Activated T-helper 17 cell treated with anti-CD3 and anti-CD28 coated beads, Interleukin-2, amount 50 U/mL, for 72 hours (primary cell): ENCODE measurements around the gene WWOX. TPM values are rescaled to one million over a fixed set of nuclear protein-coding genes. Genes with fewer than 3 reads are reported as not detected.

Source experiments
- ATAC-seq: fragments of 150-1000 bp; cut with Tn5 transposase; replicated peaks from 2 replicates; pipeline ENCODE4 v1.10.0; 2021; ENCODE audit warnings: mild to moderate bottlenecking, moderate library complexity
- H3K27ac Mint-ChIP-seq: one replicate; pipeline ENCODE4 v1.8.0; 2022; ENCODE audit warnings: mixed read lengths
- H3K27me3 Mint-ChIP-seq: one replicate; pipeline ENCODE4 v1.8.0; 2022; ENCODE audit warnings: mixed read lengths
- H3K36me3 Mint-ChIP-seq: one replicate; pipeline ENCODE4 v1.8.0; 2022; ENCODE audit warnings: low read depth, mild to moderate bottlenecking, mixed read lengths
- H3K4me1 Mint-ChIP-seq: one replicate; pipeline ENCODE4 v1.8.0; 2022; ENCODE audit warnings: mixed read lengths
- H3K4me3 Mint-ChIP-seq: one replicate; pipeline ENCODE4 v1.8.0; 2022; ENCODE audit warnings: mild to moderate bottlenecking, mixed read lengths
- H3K9me3 Mint-ChIP-seq: one replicate; pipeline ENCODE4 v1.8.0; 2022; ENCODE audit warnings: mixed read lengths
- total RNA-seq, 2 donors: library from RNA; stranded (reverse); gene quantifications; one replicate each; pipeline ENCODE4 v1.2.3, GENCODE V29; 2022

WWOX gene
- total RNA-seq, 2 donors from 2014 or later: 9.4 to 16.5 TPM

GRCh38 chr16:78648517-78648916 is 549.1 kb downstream of the WWOX start:
- Mint-ChIP-seq H3K9me3 (no peaks in the 10 kb centered on the region), H3K27me3 (no peaks in the 10 kb centered on the region), H3K27ac (no peak overlapping the region), H3K4me1 (no peaks in the 10 kb centered on the region), H3K36me3 (no peaks in the 10 kb centered on the region), H3K4me3 (no peak overlapping the region)
- ATAC-seq: no peak

GRCh38 chr16:78650339-78651074 is 551.1 kb downstream of the WWOX start:
- H3K27ac Mint-ChIP-seq: no peak overlapping the region
- H3K4me3 Mint-ChIP-seq: no peak overlapping the region
- H3K36me3 Mint-ChIP-seq: no peaks in the 10 kb centered on the region

GRCh38 chr16:78654929-78655328 is 555.5 kb downstream of the WWOX start:
- no peaks in the 10 kb centered on the region for H3K9me3 Mint-ChIP-seq
- no peak overlapping the region for H3K4me3 Mint-ChIP-seq
- no peaks in the 10 kb centered on the region for H3K27me3 Mint-ChIP-seq
- no peak for ATAC-seq
- no peaks in the 10 kb centered on the region for H3K4me1 Mint-ChIP-seq
- no peak overlapping the region for H3K27ac Mint-ChIP-seq
- H3K36me3 Mint-ChIP-seq: no peaks in the 10 kb centered on the region

More at GRCh38 chr16:78650339-78651074, 551.1 kb downstream of the WWOX start:
- H3K27me3 Mint-ChIP-seq: no peaks in the 10 kb centered on the region
- no peaks in the 10 kb centered on the region for H3K9me3 Mint-ChIP-seq
- H3K4me1 Mint-ChIP-seq: no peaks in the 10 kb centered on the region
- no peak for ATAC-seq

GRCh38 chr16:78655331-78656113 is 556.1 kb downstream of the WWOX start:
- no peak overlapping the region for H3K27ac Mint-ChIP-seq
- no peaks in the 10 kb centered on the region for H3K9me3 Mint-ChIP-seq
- no peak for ATAC-seq
- no peaks in the 10 kb centered on the region for H3K4me1 Mint-ChIP-seq
- no peaks in the 10 kb centered on the region for H3K36me3 Mint-ChIP-seq
- no peak overlapping the region for H3K4me3 Mint-ChIP-seq
- H3K27me3 Mint-ChIP-seq: no peaks in the 10 kb centered on the region

- no peak for ATAC-seq
- Mint-ChIP-seq H3K4me1 (no peaks in the 10 kb centered on the region), H3K27me3 (no peaks in the 10 kb centered on the region), H3K9me3 (no peaks in the 10 kb centered on the region), H3K36me3 (no peaks in the 10 kb centered on the region), H3K4me3 (no peak overlapping the region), H3K27ac (no peak overlapping the region)
Observed at GRCh38 chr16:78656887-78657286, 557.4 kb downstream of the WWOX start.

GRCh38 chr16:78659216-78659615 is 559.8 kb downstream of the WWOX start:
- H3K27me3 Mint-ChIP-seq: no peaks in the 10 kb centered on the region

GRCh38 chr16:78659668-78660217 is 560.3 kb downstream of the WWOX start:
- Mint-ChIP-seq H3K4me1 (no peaks in the 10 kb centered on the region), H3K4me3 (no peak overlapping the region), H3K27me3 (no peaks in the 10 kb centered on the region), H3K9me3 (no peaks in the 10 kb centered on the region), H3K36me3 (no peaks in the 10 kb centered on the region), H3K27ac (no peak overlapping the region)
- no peak for ATAC-seq

More at GRCh38 chr16:78659216-78659615, 559.8 kb downstream of the WWOX start:
- H3K36me3 Mint-ChIP-seq: no peaks in the 10 kb centered on the region
- H3K27ac Mint-ChIP-seq: no peak overlapping the region
- H3K9me3 Mint-ChIP-seq: no peaks in the 10 kb centered on the region
- H3K4me3 Mint-ChIP-seq: no peak overlapping the region
- ATAC-seq: no peak
- no peaks in the 10 kb centered on the region for H3K4me1 Mint-ChIP-seq

GRCh38 chr16:78660795-78661194 is 561.3 kb downstream of the WWOX start:
- no peak for ATAC-seq
- no peak overlapping the region for H3K4me3 Mint-ChIP-seq
- no peak overlapping the region for H3K27ac Mint-ChIP-seq
- no peaks in the 10 kb centered on the region for H3K9me3 Mint-ChIP-seq
- no peaks in the 10 kb centered on the region for H3K36me3 Mint-ChIP-seq
- no peaks in the 10 kb centered on the region for H3K4me1 Mint-ChIP-seq
- H3K27me3 Mint-ChIP-seq: no peaks in the 10 kb centered on the region

- no peaks in the 10 kb centered on the region for H3K36me3 Mint-ChIP-seq
- no peak for ATAC-seq
- no peaks in the 10 kb centered on the region for H3K27me3 Mint-ChIP-seq
- no peak overlapping the region for H3K27ac Mint-ChIP-seq
- H3K4me3 Mint-ChIP-seq: no peak overlapping the region
- no peaks in the 10 kb centered on the region for H3K9me3 Mint-ChIP-seq
- H3K4me1 Mint-ChIP-seq: no peaks in the 10 kb centered on the region
Observed at GRCh38 chr16:78663690-78664089, 564.2 kb downstream of the WWOX start.

GRCh38 chr16:78664811-78665772 is 565.6 kb downstream of the WWOX start:
- no peak for ATAC-seq
- Mint-ChIP-seq H3K27me3 (no peaks in the 10 kb centered on the region), H3K36me3 (no peaks in the 10 kb centered on the region), H3K9me3 (no peaks in the 10 kb centered on the region), H3K4me3 (no peak overlapping the region), H3K27ac (no peak overlapping the region), H3K4me1 (no peaks in the 10 kb centered on the region)

- H3K27me3 Mint-ChIP-seq: no peaks in the 10 kb centered on the region
- H3K4me3 Mint-ChIP-seq: no peak overlapping the region
- no peaks in the 10 kb centered on the region for H3K36me3 Mint-ChIP-seq
- H3K27ac Mint-ChIP-seq: no peak overlapping the region
- no peaks in the 10 kb centered on the region for H3K4me1 Mint-ChIP-seq
- H3K9me3 Mint-ChIP-seq: no peaks in the 10 kb centered on the region
- ATAC-seq: no peak
Observed at GRCh38 chr16:78666318-78666717, 566.9 kb downstream of the WWOX start.

GRCh38 chr16:78667675-78668074 is 568.2 kb downstream of the WWOX start:
- no peaks in the 10 kb centered on the region for H3K36me3 Mint-ChIP-seq
- no peaks in the 10 kb centered on the region for H3K27me3 Mint-ChIP-seq
- no peak for ATAC-seq
- H3K9me3 Mint-ChIP-seq: no peaks in the 10 kb centered on the region
- H3K27ac Mint-ChIP-seq: no peak overlapping the region
- no peaks in the 10 kb centered on the region for H3K4me1 Mint-ChIP-seq
- H3K4me3 Mint-ChIP-seq: no peak overlapping the region

- no peak overlapping the region for H3K4me3 Mint-ChIP-seq
- no peaks in the 10 kb centered on the region for H3K36me3 Mint-ChIP-seq
- no peaks in the 10 kb centered on the region for H3K9me3 Mint-ChIP-seq
- H3K4me1 Mint-ChIP-seq: no peaks in the 10 kb centered on the region
- no peaks in the 10 kb centered on the region for H3K27me3 Mint-ChIP-seq
- no peak for ATAC-seq
- H3K27ac Mint-ChIP-seq: peak overlapping the region; percentile 1
Observed at GRCh38 chr16:78668393-78668792, 568.9 kb downstream of the WWOX start.

- H3K4me1 Mint-ChIP-seq: no peaks in the 10 kb centered on the region
- no peak for ATAC-seq
- no peak overlapping the region for H3K27ac Mint-ChIP-seq
- no peaks in the 10 kb centered on the region for H3K9me3 Mint-ChIP-seq
- no peak overlapping the region for H3K4me3 Mint-ChIP-seq
- no peaks in the 10 kb centered on the region for H3K27me3 Mint-ChIP-seq
- no peaks in the 10 kb centered on the region for H3K36me3 Mint-ChIP-seq
Observed at GRCh38 chr16:78669994-78670393, 570.5 kb downstream of the WWOX start.
